Activated T-helper 1 cell treated with anti-CD3 and anti-CD28 coated beads, Interleukin-12 subunit alpha, Interleukin-12 subunit beta, Interleukin-2, Interleukin-4 antibody, amounts not matched to agents 30 ng/mL and 10 ng/mL and 1 ng/mL, durations not matched to agents 14 hours and 24 hours and 36 hours (primary cell): ENCODE data around the gene TJP2. TPM values are rescaled to one million over a fixed set of nuclear protein-coding genes. Genes with fewer than 3 reads are reported as not detected.

Experiments used
- DNase-seq: peaks from one replicate; pipeline ENCODE4 v3.0.0; 2021; ENCODE audit warnings: low spot score
- H3K27ac Mint-ChIP-seq: one replicate; pipeline ENCODE4 v1.8.0; 2021; ENCODE audit warnings: mild to moderate bottlenecking, mixed read lengths
- H3K27me3 Mint-ChIP-seq: one replicate; pipeline ENCODE4 v1.8.0; 2022; ENCODE audit warnings: mild to moderate bottlenecking, moderate library complexity, mixed read lengths; ENCODE audit not compliant: insufficient read depth
- H3K36me3 Mint-ChIP-seq: one replicate; pipeline ENCODE4 v1.8.0; 2021; ENCODE audit warnings: low read depth, mixed read lengths
- H3K4me1 Mint-ChIP-seq: one replicate; pipeline ENCODE4 v1.8.0; 2021; ENCODE audit warnings: low read depth, mixed read lengths
- H3K4me3 Mint-ChIP-seq: one replicate; pipeline ENCODE4 v1.8.0; 2021; ENCODE audit warnings: mild to moderate bottlenecking, moderate library complexity, mixed read lengths
- H3K9me3 Mint-ChIP-seq: one replicate; pipeline ENCODE4 v1.8.0; 2021; ENCODE audit warnings: mixed read lengths
- intact Hi-C: fragments of 100-400 bp; cut with micrococcal nuclease; formaldehyde crosslinking; loops from one replicate; pipeline ENCODE4 v1.15.1; 2024
- total RNA-seq: library from RNA; stranded (reverse); gene quantifications from 2 replicates; pipeline ENCODE4 v1.2.3, GENCODE V29; 2022

TJP2 gene
- total RNA-seq, 1 donor from 2014 or later, result 20.7 TPM

DNA sequence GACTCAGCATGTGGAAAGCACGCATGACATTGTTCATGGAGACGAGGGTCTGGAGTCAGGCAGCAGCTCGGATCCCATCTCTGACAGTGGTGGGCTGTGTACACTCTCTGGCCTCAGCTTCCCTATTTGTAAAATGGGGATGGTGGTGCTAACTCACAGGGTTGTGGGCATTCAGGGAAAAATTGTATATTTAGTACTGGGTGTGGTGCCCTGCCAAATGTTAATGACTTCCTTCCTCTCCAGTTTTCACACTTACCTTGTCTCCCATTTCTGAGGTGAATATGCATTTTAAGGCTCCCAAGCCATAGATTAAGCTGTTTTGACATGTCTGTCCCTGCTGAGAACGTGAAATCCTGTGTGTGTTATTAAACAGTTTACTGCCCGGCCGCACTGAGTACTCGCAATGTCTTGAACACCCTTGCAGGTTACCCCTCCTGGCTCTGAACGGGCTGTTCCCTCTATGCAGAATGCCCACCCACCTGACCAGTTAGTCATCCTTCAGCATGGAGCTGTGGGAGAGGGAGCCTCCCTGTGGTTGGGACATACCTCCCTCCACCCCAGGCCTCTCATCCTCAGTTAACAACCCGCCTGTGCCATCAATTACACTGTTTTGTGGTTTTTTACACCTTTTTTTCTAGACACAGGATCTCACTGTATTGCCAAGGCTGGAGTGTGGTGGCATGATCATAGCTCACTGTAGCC, 25.8 kb downstream of the TJP2 start:
- intact Hi-C loops, result no loop called here
- Mint-ChIP-seq H3K4me3 (no peak overlapping the region), H3K36me3 (no peaks in the 10 kb centered on the region), H3K27me3 (peaks cover 3% of the 10 kb centered on the region), H3K9me3 (no peaks in the 10 kb centered on the region), H3K4me1 (peaks cover 35% of the 10 kb centered on the region), H3K27ac (no peak overlapping the region)
- DNase-seq, result no peak

DNA sequence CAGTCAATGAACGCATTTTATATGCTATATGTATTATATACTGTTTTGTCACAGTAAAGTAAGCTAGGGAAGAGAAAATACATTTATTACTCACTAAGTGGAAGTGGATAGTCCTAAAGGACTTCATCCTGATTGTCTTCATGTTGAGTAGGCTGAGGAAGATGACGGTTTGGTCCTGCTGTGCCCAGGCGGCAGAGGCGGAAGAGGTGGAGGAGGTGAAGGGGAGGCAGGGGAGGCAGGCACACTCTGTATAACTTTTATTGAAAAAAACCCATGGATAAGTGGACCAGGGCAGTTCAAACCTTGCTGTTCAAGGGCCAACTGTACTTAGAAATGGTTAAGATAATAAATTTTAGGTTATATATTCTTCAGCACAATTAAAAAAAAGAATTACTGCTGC, 28.5 kb downstream of the TJP2 start:
- H3K27ac Mint-ChIP-seq, result no peak overlapping the region
- peaks cover 3% of the 10 kb centered on the region for H3K27me3 Mint-ChIP-seq
- H3K4me1 Mint-ChIP-seq, result peaks cover 35% of the 10 kb centered on the region
- no peak for DNase-seq
- no peaks in the 10 kb centered on the region for H3K9me3 Mint-ChIP-seq
- H3K4me3 Mint-ChIP-seq, result no peak overlapping the region
- intact Hi-C loops, result no loop called here
- no peaks in the 10 kb centered on the region for H3K36me3 Mint-ChIP-seq

DNA sequence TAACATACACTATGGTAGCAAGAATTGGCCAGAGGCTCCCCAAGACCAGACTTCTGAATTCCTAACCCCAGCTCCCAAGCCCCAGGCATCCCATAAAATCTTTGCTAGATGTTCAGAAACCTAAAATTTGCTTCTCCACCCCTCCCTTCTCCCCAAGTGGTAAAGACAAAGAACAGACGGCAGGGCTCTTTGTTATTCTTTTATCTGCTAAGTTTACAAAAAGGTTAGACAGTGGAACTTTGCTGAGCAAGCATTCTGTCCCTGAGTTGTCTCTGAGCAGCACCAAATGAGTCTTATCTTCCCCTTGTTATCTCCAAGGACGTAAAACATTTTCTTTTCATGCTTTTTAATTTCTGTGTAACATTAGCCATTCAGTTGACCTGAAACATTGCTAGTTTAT, 30.2 kb downstream of the TJP2 start:
- no peak for DNase-seq
- H3K27me3 Mint-ChIP-seq, result peaks cover 3% of the 10 kb centered on the region
- no peak overlapping the region for H3K4me3 Mint-ChIP-seq
- no peak overlapping the region for H3K27ac Mint-ChIP-seq
- no peaks in the 10 kb centered on the region for H3K9me3 Mint-ChIP-seq
- peaks cover 25% of the 10 kb centered on the region for H3K4me1 Mint-ChIP-seq
- intact Hi-C loops, result no loop called here
- no peaks in the 10 kb centered on the region for H3K36me3 Mint-ChIP-seq

DNA sequence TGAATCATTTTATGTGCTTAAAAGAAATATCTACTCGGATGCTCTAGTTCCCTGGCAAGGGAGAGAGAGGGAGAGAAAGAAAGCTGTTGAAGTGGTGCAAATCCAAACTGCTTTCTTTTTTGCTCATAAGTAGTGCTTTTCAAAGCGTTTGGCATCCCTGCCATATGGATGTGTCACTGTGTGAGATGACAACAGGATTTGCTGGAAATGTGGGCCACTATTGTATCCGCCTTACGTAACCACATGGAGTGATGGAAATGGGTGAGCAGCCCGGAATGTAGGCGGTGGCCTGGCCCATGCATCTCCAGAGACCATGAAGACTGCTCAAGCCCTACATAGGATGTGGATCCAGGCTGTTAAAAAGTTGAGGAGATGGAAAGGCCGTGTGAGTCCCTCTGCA, 30.8 kb downstream of the TJP2 start:
- DNase-seq, result no peak
- H3K9me3 Mint-ChIP-seq, result no peaks in the 10 kb centered on the region
- intact Hi-C loops, result no loop called here

DNA sequence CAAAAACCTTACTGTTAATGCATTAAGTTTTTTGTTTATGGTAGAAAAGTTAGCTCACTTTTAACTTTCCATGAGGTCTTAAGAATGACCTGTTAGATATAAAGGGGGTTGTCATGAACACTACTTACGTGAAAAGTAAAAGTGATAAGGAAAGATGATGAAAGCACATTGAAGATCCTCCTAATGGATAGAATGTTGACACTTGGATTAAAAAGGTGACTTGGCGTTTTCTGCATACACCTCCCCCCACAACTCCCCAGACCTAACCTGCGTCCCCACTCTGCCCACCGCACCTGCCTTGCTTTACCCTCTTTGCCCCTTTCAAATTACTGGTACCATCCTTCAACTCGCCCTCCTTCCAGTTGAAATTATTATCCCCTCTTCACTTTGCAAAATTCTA, 32.0 kb downstream of the TJP2 start:
- H3K27me3 Mint-ChIP-seq, result peaks cover 3% of the 10 kb centered on the region
- H3K27ac Mint-ChIP-seq, result no peak overlapping the region
- H3K4me1 Mint-ChIP-seq, result peaks cover 8% of the 10 kb centered on the region
- intact Hi-C loops, result no loop called here
- no peaks in the 10 kb centered on the region for H3K9me3 Mint-ChIP-seq
- no peaks in the 10 kb centered on the region for H3K36me3 Mint-ChIP-seq
- DNase-seq, result no peak
- no peak overlapping the region for H3K4me3 Mint-ChIP-seq

More for the DNA sequence above, 30.8 kb downstream of the TJP2 start:
- Mint-ChIP-seq H3K4me3 (no peak overlapping the region), H3K27ac (no peak overlapping the region), H3K36me3 (no peaks in the 10 kb centered on the region), H3K27me3 (peaks cover 3% of the 10 kb centered on the region), H3K4me1 (peaks cover 19% of the 10 kb centered on the region)

DNA sequence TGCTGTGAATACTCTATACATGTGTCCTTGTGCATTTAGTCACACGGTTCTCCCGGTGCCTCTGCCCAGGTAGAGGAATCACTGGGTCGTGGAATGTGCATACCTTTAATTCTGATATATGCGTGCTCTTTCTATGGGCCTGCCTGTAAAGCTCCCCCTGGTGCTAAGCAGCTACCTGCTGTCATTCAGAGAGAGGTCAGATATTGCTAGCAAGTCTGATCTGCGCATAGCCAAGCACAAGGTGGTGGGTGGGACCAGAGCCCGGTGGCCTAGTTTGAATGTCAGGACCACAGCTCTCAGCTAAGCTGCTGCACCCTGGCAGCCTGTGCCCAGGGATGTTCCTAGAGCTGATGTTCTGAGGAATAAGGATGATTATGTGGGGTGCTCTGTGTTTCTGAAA, 33.4 kb downstream of the TJP2 start:
- Mint-ChIP-seq H3K27ac (no peak overlapping the region), H3K4me3 (no peak overlapping the region), H3K27me3 (peaks cover 3% of the 10 kb centered on the region), H3K4me1 (no peaks in the 10 kb centered on the region), H3K9me3 (no peaks in the 10 kb centered on the region), H3K36me3 (no peaks in the 10 kb centered on the region)
- intact Hi-C loops, result no loop called here
- no peak for DNase-seq

DNA sequence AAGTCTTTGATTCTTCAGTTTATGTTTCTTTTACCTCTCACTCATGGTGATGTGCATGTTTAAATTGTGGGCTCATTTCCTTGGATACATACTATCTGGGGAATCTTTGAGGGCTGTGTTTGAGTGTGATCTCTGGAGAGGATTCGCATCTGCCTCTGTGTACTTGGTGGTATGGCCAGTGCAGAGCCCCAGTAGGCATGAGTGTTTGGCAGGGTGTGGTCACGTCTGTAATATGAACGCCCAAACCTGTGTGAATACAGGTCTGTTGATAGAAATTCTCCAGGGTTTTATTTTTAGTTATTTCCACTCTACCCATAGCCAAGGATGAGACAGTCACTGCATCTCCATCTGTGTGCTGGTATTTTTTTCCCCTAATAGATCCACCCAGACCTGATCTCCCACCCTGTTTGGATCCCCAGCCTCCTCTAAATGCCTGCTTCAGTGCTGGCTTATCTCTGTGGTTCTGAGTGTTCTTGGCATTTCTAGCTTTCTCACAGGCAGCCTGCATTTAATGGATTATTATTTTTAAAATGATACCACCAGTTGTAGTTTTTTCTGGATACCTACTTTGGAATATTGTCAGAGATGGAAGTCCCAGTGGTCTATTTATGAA, 37.5 kb downstream of the TJP2 start:
- H3K27ac Mint-ChIP-seq, result no peak overlapping the region
- DNase-seq, result no peak
- H3K4me1 Mint-ChIP-seq, result no peaks in the 10 kb centered on the region
- peaks cover 1% of the 10 kb centered on the region for H3K36me3 Mint-ChIP-seq
- H3K27me3 Mint-ChIP-seq, result no peaks in the 10 kb centered on the region
- intact Hi-C loops, result no loop called here
- no peaks in the 10 kb centered on the region for H3K9me3 Mint-ChIP-seq
- no peak overlapping the region for H3K4me3 Mint-ChIP-seq

DNA sequence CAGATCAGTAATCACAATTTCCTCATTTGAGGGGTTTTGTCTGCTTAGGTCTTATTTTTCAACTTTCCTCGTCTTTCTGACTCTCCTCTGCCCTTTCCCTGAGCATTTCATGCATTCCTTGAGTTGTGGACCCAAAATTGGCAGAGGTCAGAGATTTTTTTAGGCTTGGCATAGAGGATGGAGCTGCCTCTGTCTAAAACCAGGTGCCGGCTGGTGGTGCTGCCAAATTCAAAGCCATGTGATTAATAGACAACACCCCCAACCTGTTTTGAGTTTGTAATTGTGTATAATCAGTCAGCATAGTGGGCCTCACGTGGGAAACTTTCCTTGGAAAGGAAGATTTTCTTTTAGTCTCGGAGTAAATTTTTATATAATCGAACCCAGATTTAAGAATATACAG, 39.6 kb downstream of the TJP2 start:
- Mint-ChIP-seq H3K9me3 (no peaks in the 10 kb centered on the region), H3K27me3 (no peaks in the 10 kb centered on the region), H3K36me3 (peaks cover 1% of the 10 kb centered on the region), H3K27ac (no peak overlapping the region), H3K4me3 (no peak overlapping the region), H3K4me1 (no peaks in the 10 kb centered on the region)
- DNase-seq, result no peak
- intact Hi-C loops, result no loop called here

DNA sequence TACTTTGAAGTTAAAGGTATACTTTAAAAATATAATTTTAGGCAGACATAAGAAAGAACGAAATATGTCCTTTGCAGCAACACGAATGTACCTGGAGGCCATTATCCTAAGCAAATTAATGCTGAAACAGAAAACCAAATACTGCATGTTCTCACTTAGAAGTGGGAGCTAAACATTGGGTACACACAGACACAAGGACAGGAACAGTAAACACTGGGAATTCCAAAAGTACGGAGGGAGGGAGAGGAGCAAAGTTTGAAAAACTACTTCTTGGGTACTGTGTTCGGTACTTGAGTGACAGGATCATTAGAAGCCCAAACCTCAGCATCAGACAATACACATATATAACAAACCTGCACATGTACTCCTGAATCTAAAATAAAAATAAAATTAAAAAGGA, 40.9 kb downstream of the TJP2 start:
- Mint-ChIP-seq H3K4me1 (no peaks in the 10 kb centered on the region), H3K27me3 (no peaks in the 10 kb centered on the region), H3K36me3 (peaks cover 1% of the 10 kb centered on the region), H3K9me3 (no peaks in the 10 kb centered on the region), H3K4me3 (no peak overlapping the region), H3K27ac (no peak overlapping the region)
- intact Hi-C loops, result no loop called here
- no peak for DNase-seq

DNA sequence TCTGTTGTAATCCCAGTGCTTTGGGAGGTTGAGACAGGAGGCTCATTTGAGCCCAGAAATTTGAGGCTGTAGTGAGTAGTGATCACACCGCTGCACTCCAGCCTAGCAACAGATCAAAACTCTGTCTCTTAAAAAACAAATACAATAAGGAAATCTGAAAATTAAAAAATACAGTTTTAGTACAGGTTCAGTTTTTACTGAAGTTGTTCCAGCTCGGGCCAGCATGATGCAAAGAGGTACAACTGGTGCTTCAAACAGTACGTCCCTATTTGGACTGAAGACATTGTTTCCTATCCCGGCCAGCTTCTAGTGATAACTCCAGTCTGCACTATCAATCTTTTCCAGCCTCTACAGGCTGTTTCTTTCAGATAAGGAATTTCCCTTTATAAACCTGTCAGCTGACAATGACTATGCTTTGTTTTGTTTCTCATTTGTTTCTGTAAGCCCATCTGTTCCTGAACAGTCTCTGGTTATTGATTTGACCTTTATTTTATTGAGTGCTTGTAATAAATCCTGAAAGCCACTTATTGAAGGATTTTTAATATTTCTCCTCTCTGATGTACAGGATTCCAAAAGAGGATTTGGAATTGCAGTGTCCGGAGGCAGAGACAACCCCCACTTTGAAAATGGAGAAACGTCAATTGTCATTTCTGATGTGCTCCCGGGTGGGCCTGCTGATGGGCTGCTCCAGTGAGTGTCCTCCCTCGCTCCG, 41.9 kb downstream of the TJP2 start:
- Mint-ChIP-seq H3K36me3 (peaks cover 1% of the 10 kb centered on the region), H3K9me3 (no peaks in the 10 kb centered on the region)
- intact Hi-C loops, result no loop called here

DNA sequence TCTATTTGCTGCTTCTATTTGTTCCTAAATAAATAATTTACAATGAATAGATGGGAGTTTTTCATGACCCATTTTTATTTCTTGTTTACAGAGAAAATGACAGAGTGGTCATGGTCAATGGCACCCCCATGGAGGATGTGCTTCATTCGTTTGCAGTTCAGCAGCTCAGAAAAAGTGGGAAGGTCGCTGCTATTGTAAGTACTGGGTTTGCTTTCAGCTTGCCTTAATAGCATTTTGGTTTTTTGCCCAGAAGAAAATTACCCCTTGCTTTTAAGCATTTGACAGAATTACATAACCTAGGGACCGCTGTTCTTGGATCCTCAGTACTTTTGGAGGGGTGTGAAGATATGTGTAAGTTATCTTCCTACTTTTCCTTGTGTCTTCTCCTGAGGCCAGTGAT, 44.1 kb downstream of the TJP2 start:
- Mint-ChIP-seq H3K27me3 (no peaks in the 10 kb centered on the region), H3K27ac (no peak overlapping the region), H3K4me1 (no peaks in the 10 kb centered on the region), H3K36me3 (peaks cover 1% of the 10 kb centered on the region), H3K4me3 (no peak overlapping the region), H3K9me3 (no peaks in the 10 kb centered on the region)
- intact Hi-C loops, result no loop called here
- DNase-seq, result no peak

More for the DNA sequence above, 41.9 kb downstream of the TJP2 start:
- Mint-ChIP-seq H3K27ac (no peak overlapping the region), H3K27me3 (no peaks in the 10 kb centered on the region), H3K4me3 (no peak overlapping the region), H3K4me1 (no peaks in the 10 kb centered on the region)
- DNase-seq, result no peak

DNA sequence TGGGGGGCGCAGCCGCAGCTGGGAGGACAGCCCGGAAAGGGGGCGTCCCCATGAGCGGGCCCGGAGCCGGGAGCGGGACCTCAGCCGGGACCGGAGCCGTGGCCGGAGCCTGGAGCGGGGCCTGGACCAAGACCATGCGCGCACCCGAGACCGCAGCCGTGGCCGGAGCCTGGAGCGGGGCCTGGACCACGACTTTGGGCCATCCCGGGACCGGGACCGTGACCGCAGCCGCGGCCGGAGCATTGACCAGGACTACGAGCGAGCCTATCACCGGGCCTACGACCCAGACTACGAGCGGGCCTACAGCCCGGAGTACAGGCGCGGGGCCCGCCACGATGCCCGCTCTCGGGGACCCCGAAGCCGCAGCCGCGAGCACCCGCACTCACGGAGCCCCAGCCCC, 47.0 kb downstream of the TJP2 start:
- no peaks in the 10 kb centered on the region for H3K27me3 Mint-ChIP-seq
- H3K4me1 Mint-ChIP-seq, result no peaks in the 10 kb centered on the region
- no peak overlapping the region for H3K4me3 Mint-ChIP-seq
- peaks cover 4% of the 10 kb centered on the region for H3K36me3 Mint-ChIP-seq
- no peak overlapping the region for H3K27ac Mint-ChIP-seq
- intact Hi-C loops, result no loop called here
- no peak for DNase-seq
- no peaks in the 10 kb centered on the region for H3K9me3 Mint-ChIP-seq

DNA sequence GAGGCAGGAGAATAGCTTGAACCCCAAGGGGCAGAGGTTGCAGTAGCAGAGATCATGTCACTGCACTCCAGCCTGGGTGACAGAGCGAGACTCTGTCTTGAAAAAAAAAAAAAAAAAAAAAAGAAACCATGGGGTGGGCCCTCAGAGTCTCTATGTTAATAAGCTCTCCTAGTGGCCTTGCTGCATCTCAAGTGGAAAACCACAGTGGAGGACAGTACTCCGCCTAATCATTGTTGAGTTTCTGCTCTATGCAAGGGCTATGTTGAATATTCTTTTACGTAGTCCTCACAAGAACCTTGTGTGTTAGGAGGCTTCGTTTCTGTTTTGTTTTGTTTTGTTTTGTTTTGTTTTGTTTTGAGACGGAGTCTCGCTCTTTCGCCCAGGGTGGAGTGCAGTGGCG, 48.9 kb downstream of the TJP2 start:
- H3K27ac Mint-ChIP-seq, result no peak overlapping the region
- DNase-seq, result no peak
- no peak overlapping the region for H3K4me3 Mint-ChIP-seq
- H3K4me1 Mint-ChIP-seq, result no peaks in the 10 kb centered on the region
- intact Hi-C loops, result no loop called here
- H3K9me3 Mint-ChIP-seq, result no peaks in the 10 kb centered on the region
- H3K36me3 Mint-ChIP-seq, result peaks cover 4% of the 10 kb centered on the region
- no peaks in the 10 kb centered on the region for H3K27me3 Mint-ChIP-seq
